ENCODE data around the gene SPTB.

Gene SPTB

DNA sequence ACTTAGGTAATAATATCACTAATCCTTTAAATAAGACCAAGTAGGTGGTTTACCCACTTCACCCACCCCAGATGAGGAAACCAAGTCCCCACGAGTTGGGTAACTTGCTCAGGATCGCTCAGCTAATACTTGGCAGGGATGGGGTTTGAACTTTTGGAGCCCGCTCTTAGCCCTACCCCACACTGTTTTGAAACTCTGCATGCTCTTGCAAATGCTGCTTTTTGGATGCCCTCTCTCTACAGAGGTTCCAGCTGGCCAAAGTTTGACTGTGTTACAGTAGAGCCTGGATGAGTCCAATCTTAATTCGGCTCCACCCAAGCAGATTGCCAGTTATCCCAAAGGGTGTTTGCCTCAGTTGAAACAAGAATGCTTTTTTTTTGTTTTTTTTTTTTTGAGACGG, 168.7 kb downstream of the SPTB start:
- H3K4me3 ChIP-seq (ENCODE audit: low read length), result no peak overlapping the region
- peaks cover 5% of the 10 kb centered on the region for H3K4me1 ChIP-seq (ENCODE audit: insufficient read depth, low read length)
- H3K9me3 ChIP-seq (ENCODE audit: low read length), result peaks cover 8% of the 10 kb centered on the region
- peaks cover 16% of the 10 kb centered on the region for H3K27me3 ChIP-seq (ENCODE audit: insufficient read depth, low read length)
- H3K36me3 ChIP-seq (ENCODE audit: insufficient read depth, low read length), result no peaks in the 10 kb centered on the region
- H2AFZ ChIP-seq (ENCODE audit: low read depth, low read length), result no peak overlapping the region

DNA sequence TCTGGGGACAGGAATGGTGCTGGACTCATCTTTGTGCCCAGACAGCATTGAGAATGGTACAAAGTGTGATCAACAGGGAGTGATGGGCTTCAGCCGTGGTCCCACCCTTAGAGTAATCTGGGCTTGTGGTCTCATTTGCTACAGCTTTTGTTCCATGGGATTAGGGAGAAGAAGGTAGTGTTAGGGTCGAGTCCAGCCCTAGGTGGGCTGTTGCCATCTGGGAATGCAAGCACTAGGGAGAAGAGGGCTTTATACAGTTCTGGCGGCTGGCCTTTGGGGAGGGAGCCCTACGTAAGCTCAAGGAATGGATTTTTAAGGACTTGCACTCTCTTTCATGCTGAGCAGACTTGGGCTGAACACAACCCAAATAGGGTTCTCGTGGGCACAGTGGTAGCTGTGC, 170.6 kb downstream of the SPTB start:
- H3K27me3 ChIP-seq (ENCODE audit: insufficient read depth, low read length), result peaks cover 33% of the 10 kb centered on the region
- peaks cover 2% of the 10 kb centered on the region for H3K9me3 ChIP-seq (ENCODE audit: low read length)
- no peak overlapping the region for H3K4me3 ChIP-seq (ENCODE audit: low read length)
- H3K4me1 ChIP-seq (ENCODE audit: insufficient read depth, low read length), result peaks cover 18% of the 10 kb centered on the region
- no peaks in the 10 kb centered on the region for H3K36me3 ChIP-seq (ENCODE audit: insufficient read depth, low read length)
- H2AFZ ChIP-seq (ENCODE audit: low read depth, low read length), result no peak overlapping the region

DNA sequence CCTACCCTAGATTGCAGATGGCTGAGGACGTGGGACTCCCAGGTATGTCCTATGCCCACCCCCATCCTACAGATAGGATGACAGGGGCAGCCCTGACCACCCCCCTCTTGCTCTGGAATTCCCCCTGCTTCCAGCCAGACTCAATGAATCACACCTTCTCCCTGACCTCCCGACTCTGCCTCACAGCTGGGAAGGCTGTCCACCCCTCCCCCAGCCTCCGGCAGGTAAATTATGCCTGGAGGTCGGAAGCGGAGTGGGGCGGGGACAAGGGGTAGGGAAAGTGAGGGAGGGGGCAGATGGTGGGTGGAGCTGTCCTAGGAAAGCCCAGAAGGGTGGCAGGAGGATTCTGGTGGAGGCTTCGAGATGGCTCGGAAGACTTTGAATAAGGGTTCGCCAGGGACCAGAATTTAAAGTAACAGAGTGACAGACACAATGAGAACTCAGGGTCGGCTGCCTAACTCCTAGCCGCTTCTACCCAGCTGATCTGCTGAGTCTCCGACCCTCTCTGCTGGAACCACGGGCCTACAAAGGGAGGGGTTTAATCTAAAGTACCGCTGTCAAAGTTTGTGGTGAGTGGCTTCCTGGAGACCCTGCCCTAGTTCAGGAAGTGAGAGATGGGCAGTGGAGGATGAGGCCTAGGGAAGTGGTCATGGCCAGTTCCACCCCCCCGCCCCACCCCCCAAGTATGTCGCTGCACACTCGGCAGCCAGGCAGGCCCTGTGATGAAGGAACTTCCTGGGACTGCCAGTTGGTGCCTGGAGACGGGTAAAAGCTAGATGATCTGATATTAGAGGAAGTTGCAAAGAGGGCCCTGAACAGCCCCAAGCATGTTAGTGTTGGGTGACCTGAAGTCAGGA, 171.3 kb downstream of the SPTB start:
- Histone ChIP-seq H3K4me3 (ENCODE audit: low read length) (no peak overlapping the region), H3K36me3 (ENCODE audit: insufficient read depth, low read length) (no peaks in the 10 kb centered on the region), H3K9me3 (ENCODE audit: low read length) (no peaks in the 10 kb centered on the region), H3K27me3 (ENCODE audit: insufficient read depth, low read length) (peaks cover 40% of the 10 kb centered on the region), H3K4me1 (ENCODE audit: insufficient read depth, low read length) (peaks cover 24% of the 10 kb centered on the region), H2AFZ (ENCODE audit: low read depth, low read length) (no peak overlapping the region)

DNA sequence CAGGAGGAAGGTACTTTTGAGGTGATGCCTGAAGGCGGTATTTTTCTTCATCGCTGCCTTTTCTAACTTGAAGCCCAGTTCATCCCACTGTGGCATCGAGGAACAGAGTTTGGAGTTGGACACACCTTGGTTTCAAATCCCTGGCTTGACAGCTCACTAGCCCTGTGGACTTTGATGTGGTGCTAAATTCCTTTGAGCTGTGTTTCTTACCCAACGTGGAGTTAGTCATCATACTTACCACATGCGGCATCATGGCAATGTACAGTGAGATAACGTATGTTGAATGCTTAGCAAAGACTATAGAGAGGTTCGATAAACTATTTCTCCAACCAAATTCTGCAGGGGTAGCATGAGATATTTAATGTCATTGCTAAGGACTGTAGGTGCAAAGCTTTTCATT, 172.0 kb downstream of the SPTB start:
- Histone ChIP-seq H3K27me3 (ENCODE audit: insufficient read depth, low read length) (peaks cover 47% of the 10 kb centered on the region), H3K9me3 (ENCODE audit: low read length) (no peaks in the 10 kb centered on the region), H3K4me1 (ENCODE audit: insufficient read depth, low read length) (peaks cover 28% of the 10 kb centered on the region), H3K36me3 (ENCODE audit: insufficient read depth, low read length) (no peaks in the 10 kb centered on the region), H2AFZ (ENCODE audit: low read depth, low read length) (no peak overlapping the region), H3K4me3 (ENCODE audit: low read length) (no peak overlapping the region)

DNA sequence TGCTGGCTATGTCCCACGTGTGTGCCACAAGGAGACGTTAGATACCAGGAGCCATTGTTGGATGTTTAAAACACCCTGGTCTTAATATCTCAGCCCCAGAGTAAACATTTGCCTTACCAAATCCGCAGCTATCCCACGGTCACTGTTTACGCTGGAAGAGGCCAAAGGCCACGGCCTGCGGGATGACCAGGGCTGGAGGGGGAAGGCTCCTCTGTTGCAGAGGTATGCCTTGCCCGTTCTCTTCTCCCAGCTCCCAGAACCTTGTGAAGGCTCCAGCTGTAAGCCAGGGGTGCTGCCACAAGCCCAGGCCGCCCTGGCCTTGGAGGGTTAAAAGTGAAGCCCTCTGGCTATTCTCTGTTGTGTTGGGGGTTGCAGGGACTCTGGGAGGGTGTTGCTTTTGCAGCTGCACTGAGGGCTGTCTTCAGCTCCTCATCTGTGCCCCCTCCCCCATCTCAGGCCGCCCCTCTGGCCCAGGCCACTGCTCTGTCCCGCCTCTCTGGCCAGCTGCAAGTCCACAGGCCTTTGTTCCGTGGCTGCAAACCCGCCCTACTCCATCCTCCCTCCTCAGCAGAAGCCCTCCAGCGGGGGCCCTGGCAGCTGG, 173.0 kb downstream of the SPTB start:
- Histone ChIP-seq H3K9me3 (ENCODE audit: low read length) (no peaks in the 10 kb centered on the region), H2AFZ (ENCODE audit: low read depth, low read length) (no peak overlapping the region), H3K36me3 (ENCODE audit: insufficient read depth, low read length) (no peaks in the 10 kb centered on the region), H3K4me3 (ENCODE audit: low read length) (no peak overlapping the region), H3K4me1 (ENCODE audit: insufficient read depth, low read length) (peaks cover 31% of the 10 kb centered on the region), H3K27me3 (ENCODE audit: insufficient read depth, low read length) (peaks cover 56% of the 10 kb centered on the region)

DNA sequence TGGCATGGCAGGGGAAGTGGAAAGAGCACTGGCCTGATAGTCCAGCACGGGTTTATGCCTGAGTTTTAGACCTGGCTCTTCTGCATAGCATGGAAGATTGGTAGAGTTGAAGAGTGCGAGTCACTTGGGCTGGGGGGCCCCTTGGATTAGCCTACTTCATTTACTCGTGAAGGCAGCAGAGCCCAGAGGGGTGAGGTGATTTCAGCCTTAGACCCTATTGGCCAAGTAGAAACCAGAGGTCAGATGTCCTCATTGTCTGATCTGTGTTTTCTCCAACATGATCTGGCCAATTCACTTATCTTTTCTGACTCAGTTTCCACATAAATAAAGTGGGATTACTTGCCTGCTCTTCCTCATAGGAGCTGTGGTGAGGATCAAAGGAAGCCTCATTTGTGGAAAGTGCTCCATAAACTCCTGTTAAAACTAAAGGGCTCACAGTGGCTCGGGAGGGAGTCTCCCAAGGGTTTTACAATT, 173.6 kb downstream of the SPTB start:
- Histone ChIP-seq H3K4me1 (ENCODE audit: insufficient read depth, low read length) (peaks cover 35% of the 10 kb centered on the region), H3K27me3 (ENCODE audit: insufficient read depth, low read length) (peaks cover 61% of the 10 kb centered on the region), H3K36me3 (ENCODE audit: insufficient read depth, low read length) (no peaks in the 10 kb centered on the region), H3K4me3 (ENCODE audit: low read length) (no peak overlapping the region), H2AFZ (ENCODE audit: low read depth, low read length) (no peak overlapping the region), H3K9me3 (ENCODE audit: low read length) (no peaks in the 10 kb centered on the region)

DNA sequence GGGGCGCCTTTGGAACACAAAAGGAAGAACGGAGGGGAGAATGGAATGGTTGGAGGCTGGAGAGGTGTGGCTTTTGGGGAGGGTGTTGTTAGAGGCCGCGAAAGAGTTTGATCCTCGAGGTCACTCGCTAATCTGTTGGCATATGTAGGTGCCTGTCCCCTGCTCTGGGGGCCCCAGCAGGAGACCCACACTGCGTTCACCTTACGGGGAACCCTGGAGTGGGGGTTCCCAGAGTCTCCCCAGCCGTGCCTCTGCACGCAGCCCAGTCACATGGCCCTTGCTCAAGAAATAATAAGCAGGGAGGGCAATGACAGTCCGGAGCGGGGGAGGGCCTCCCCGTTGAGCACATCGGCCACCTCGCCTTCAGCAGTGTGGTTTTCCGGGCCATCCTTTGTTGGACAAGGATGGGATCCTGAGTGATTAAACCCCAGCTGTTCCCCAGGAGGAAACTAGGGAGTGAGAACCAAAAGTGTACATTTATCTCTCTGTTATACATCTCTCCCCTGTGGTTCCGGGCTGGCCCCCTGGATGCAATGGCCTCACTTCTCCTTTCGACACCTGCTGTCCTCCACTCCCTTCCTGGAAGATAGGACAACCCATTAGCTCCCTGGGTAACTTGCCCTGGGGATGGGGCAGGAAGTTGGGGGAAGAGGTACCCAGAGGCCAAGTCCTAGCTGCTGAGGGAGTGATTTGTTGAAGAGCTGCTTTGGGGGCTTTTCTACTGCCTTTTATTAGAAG, 174.2 kb downstream of the SPTB start:
- Histone ChIP-seq H3K27me3 (ENCODE audit: insufficient read depth, low read length) (peaks cover 64% of the 10 kb centered on the region), H2AFZ (ENCODE audit: low read depth, low read length) (peak overlapping the region; percentile 97), H3K36me3 (ENCODE audit: insufficient read depth, low read length) (no peaks in the 10 kb centered on the region), H3K4me1 (ENCODE audit: insufficient read depth, low read length) (peaks cover 35% of the 10 kb centered on the region), H3K4me3 (ENCODE audit: low read length) (peak overlapping the region; percentile 69), H3K9me3 (ENCODE audit: low read length) (no peaks in the 10 kb centered on the region)

DNA sequence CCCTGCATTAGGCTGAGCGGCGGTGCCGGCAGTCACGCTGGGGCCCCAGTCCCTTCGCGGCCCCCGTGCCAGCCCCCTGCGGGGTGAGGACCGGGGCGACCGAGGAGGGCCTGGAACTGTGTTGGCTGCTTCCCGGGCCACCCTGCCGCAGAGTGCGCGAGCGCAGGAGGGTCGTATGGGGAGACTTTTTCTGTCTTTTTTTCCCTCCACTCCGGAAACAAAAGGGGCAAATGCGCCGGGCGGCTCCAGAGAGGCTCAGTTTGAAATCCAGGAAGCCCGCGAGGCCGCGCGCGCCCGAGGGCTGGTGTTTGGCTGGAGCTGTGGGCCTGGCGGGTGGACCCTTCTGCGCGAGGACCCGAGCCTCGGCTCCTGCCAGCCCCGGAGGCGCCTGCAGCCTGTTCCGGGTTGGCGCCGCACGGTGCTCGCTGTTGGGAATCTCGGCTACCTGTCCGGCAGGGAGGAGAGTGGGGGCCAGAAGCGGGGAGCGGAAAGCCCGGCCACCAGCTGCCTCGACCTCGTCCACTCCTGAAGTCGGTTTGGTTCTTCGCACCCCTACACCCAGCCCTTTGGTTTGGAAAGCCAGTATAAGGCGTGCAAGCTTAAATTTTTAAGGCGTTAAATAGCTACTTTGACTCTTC, 174.8 kb downstream of the SPTB start:
- H3K4me3 ChIP-seq (ENCODE audit: low read length), result peak overlapping the region; percentile 69
- H3K9me3 ChIP-seq (ENCODE audit: low read length), result no peaks in the 10 kb centered on the region
- peak overlapping the region; percentile 97 for H2AFZ ChIP-seq (ENCODE audit: low read depth, low read length)
- H3K36me3 ChIP-seq (ENCODE audit: insufficient read depth, low read length), result no peaks in the 10 kb centered on the region
- peaks cover 35% of the 10 kb centered on the region for H3K4me1 ChIP-seq (ENCODE audit: insufficient read depth, low read length)
- peaks cover 68% of the 10 kb centered on the region for H3K27me3 ChIP-seq (ENCODE audit: insufficient read depth, low read length)

DNA sequence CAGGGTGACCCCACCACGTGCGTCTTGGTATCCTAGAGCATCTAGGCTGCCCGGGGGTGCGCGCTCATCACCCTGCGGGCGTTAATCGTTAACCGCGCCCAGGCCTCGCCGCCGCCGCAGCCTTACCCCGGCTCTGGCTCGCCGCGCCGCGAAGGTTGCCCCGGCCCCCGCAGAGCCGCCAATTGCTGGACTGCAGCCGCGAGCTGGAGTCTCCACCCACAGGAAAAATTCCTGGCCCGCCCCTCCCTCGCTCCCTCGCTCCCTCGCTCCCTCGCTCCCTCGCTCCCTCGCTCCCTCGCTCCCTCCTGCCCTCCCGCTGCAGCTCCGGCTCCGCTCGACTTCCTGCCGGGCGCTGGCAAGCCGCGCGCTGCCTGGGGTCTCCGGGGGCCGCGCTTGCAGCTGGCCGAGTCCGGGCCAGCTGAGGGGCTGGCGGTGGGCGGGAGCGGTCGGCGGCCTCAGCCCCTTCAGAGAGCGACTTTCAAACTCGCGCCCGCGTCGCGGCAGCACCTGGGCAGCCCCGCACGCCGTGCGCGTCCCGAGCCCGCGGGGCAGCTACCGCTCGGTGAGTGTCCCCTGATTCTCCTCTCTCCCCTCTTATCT, 175.5 kb downstream of the SPTB start, which contains the start of gene PLEKHG3:
Gene PLEKHG3 (plus strand): TSS at position 282 of the 600 bp plus-strand sequence. CDS start 23,208 bp downstream, outside the sequence.
- H3K9me3 ChIP-seq (ENCODE audit: low read length), result no peaks in the 10 kb centered on the region
- peaks cover 35% of the 10 kb centered on the region for H3K4me1 ChIP-seq (ENCODE audit: insufficient read depth, low read length)
- peak within 1 kb of the TSS; percentile 97 for H2AFZ ChIP-seq (ENCODE audit: low read depth, low read length)
- no peaks in the 10 kb centered on the region for H3K36me3 ChIP-seq (ENCODE audit: insufficient read depth, low read length)
- peak within 1 kb of the TSS; percentile 69 for H3K4me3 ChIP-seq (ENCODE audit: low read length)
- H3K27me3 ChIP-seq (ENCODE audit: insufficient read depth, low read length), result peaks cover 69% of the 10 kb centered on the region

DNA sequence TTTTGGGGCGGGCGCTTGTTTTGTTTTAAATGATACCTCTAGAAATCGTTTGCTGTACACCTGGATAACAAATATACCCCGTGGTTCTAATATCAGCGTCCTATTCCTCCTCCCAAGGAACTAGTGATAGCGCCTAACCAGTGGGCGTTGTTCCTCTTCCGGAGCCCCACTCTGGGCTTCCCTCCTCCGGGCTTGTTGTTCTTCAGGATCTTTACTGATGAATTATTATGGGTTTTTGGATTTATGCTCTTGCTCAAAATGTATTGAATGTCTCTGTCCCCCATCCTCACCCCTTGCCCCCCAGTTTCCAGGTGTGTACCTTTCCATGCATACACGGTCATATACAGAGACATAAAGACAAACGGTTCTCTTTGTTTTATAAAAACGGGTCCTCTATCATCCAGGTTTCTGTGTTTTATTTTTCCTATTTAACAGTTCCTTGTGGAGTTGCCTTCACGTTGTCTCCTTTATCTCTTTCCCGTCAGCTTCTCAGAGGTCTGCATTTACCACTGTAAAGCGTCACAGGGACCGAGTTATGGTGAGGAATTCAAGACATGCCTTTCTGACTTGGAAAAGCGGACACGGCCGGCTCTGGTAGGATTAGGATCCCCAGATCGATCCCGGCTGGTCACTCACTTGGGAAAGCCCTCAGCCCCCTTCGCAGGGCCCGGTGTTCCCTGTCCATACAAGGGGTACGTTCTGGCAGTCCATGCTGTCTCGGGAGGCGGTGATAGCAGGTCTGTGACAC, 176.1 kb downstream of the SPTB start:
- peak overlapping the region; percentile 69 for H3K4me3 ChIP-seq (ENCODE audit: low read length)
- H3K36me3 ChIP-seq (ENCODE audit: insufficient read depth, low read length), result no peaks in the 10 kb centered on the region
- peaks cover 76% of the 10 kb centered on the region for H3K27me3 ChIP-seq (ENCODE audit: insufficient read depth, low read length)
- H3K4me1 ChIP-seq (ENCODE audit: insufficient read depth, low read length), result peaks cover 35% of the 10 kb centered on the region
- no peaks in the 10 kb centered on the region for H3K9me3 ChIP-seq (ENCODE audit: low read length)
- H2AFZ ChIP-seq (ENCODE audit: low read depth, low read length), result peak overlapping the region; percentile 97

DNA sequence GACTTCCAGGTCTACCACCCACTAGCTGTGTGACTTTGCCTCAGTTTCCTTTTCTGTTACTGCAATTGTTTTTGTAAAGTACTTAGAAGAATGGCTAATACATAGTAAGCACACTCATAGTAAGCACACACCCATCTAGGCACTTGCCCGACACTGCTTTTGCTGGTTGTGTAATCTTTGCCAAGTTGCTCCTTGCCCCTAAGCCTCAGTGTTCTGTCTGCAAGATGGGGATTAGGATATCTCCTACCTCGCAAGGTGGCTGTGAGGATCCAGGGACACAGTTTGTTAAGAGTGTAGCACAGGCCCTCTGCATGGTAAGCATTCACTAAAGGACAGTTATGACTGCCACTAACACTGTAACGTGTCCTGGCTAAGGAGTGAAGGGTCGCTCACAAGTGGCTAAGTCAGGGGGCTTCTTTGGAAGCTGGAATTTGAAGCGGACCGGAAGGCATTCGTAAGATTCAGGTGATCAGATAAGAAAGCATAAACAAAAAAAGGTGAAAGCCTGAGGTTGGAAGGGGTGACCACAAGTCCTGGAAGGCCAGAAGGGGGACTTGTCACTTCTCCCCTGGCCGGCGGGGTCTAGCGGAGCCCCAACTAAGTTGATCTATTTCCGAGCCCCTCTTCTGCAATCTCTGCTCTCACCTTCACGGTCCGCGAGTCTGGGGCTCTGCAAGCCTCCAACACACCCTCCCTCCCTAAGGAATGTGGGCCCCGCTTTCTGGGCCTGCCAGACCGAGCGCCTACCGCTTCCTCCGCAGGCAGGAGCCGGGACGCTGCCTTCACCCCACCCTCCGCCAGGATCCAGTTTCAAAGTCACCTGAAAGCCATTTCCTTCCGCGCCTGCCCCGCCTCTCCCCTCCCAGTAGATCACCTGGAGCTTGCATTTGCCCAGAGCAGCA, 177.0 kb downstream of the SPTB start:
- H3K36me3 ChIP-seq (ENCODE audit: insufficient read depth, low read length), result no peaks in the 10 kb centered on the region
- peaks cover 82% of the 10 kb centered on the region for H3K27me3 ChIP-seq (ENCODE audit: insufficient read depth, low read length)
- H3K4me1 ChIP-seq (ENCODE audit: insufficient read depth, low read length), result peaks cover 35% of the 10 kb centered on the region
- no peaks in the 10 kb centered on the region for H3K9me3 ChIP-seq (ENCODE audit: low read length)
- H3K4me3 ChIP-seq (ENCODE audit: low read length), result no peak overlapping the region
- no peak overlapping the region for H2AFZ ChIP-seq (ENCODE audit: low read depth, low read length)

Data from neuron (in vitro differentiated cells).